T-helper 2 cell (primary cell): ENCODE data around the gene ACOT7.

ENCODE experiments used
- DNase-seq, 5 experiments: peaks; one replicate each; pipeline versions ENCODE4 v3.0.0 to v3.0.0-alpha.2; 2012 to 2022

The ACOT7 gene

GRCh38 chr1:6280761-6281451, 112.7 kb downstream of the ACOT7 start:
- DNase-seq = no peak

- DNase-seq = no peak
These were observed 113.8 kb downstream of the ACOT7 start for GRCh38 chr1:6279613-6280383.

- no peak for DNase-seq
These were observed 114.5 kb downstream of the ACOT7 start for GRCh38 chr1:6279066-6279465.

- DNase-seq = no peak
These were observed 115.3 kb downstream of the ACOT7 start for GRCh38 chr1:6278263-6278662.

GRCh38 chr1:6276811-6277555, 116.6 kb downstream of the ACOT7 start:
- no peak for DNase-seq

- no peak for DNase-seq
These were observed 117.5 kb downstream of the ACOT7 start for GRCh38 chr1:6275826-6276782.

GRCh38 chr1:6274622-6275139, 118.9 kb downstream of the ACOT7 start:
- no peak for DNase-seq

GRCh38 chr1:6274102-6274501, 119.5 kb downstream of the ACOT7 start:
- DNase-seq = no peak

GRCh38 chr1:6273380-6273891, 120.1 kb downstream of the ACOT7 start:
- no peak for DNase-seq

- DNase-seq = no peak
These were observed 120.7 kb downstream of the ACOT7 start for GRCh38 chr1:6272868-6273267.

GRCh38 chr1:6272452-6272851, 121.1 kb downstream of the ACOT7 start:
- DNase-seq = no peak

- DNase-seq = no peak
These were observed 122.0 kb downstream of the ACOT7 start for GRCh38 chr1:6271554-6271953.

- no peak for DNase-seq
These were observed 122.6 kb downstream of the ACOT7 start for GRCh38 chr1:6271006-6271405.

- no peak for DNase-seq
These were observed 123.2 kb downstream of the ACOT7 start for GRCh38 chr1:6270401-6270800.

- no peak for DNase-seq
These were observed 123.7 kb downstream of the ACOT7 start for GRCh38 chr1:6269720-6270400.

- no peak for DNase-seq
These were observed 124.3 kb downstream of the ACOT7 start for GRCh38 chr1:6269296-6269695.

GRCh38 chr1:6268415-6268814, 125.2 kb downstream of the ACOT7 start:
- DNase-seq = no peak

GRCh38 chr1:6267686-6268322, 125.8 kb downstream of the ACOT7 start:
- DNase-seq = no peak

- no peak for DNase-seq
These were observed 126.9 kb downstream of the ACOT7 start for GRCh38 chr1:6266641-6267040.

GRCh38 chr1:6265151-6265550, 128.4 kb downstream of the ACOT7 start:
- no peak for DNase-seq

GRCh38 chr1:6263716-6264115, 129.9 kb downstream of the ACOT7 start:
- DNase-seq = no peak
